H1 (cell line): ENCODE data around the gene NET1. TPM values are rescaled to one million over a fixed set of nuclear protein-coding genes. Genes with fewer than 3 reads are reported as not detected.

Experiments
- CTCF ChIA-PET: fragments of 300-600 bp; sonication (Branson Sonifier 250); formaldehyde crosslinking; loops from one replicate; lab custom pipeline; 2021; ENCODE audit not compliant: partially characterized antibody; lab: Charles Lee
- POLR2A ChIA-PET: fragments of 300-600 bp; sonication (Branson Sonifier 250); formaldehyde crosslinking; loops from one replicate; lab custom pipeline; 2021; ENCODE audit warnings: inconsistent platforms; ENCODE audit not compliant: partially characterized antibody; lab: Charles Lee
- DNase-seq, 2 experiments: peaks; one replicate each; pipeline versions ENCODE4 v3.0.0 to v3.0.0-alpha.2; 2010 to 2022; ENCODE audit warnings: low spot score in 2 of 2, low read depth in 1 of 2, mixed read lengths in 1 of 2
- FAIRE-seq: peaks from 2 replicates; lab custom pipeline; 2011; peaks lifted over from hg19 to GRCh38; lab: Jason Lieb, UNC
- H2AFZ ChIP-seq: 2 replicates; pipeline ENCODE4 v1.8.1; 2012; ENCODE audit warnings: low read length, inconsistent platforms
- H2AK5ac ChIP-seq: 2 replicates; pipeline ENCODE4 v1.6.1; 2013; ENCODE audit warnings: low read depth, low read length
- H2BK120ac ChIP-seq: replicated peaks from 2 replicates; pipeline ENCODE3; 2013; ENCODE audit warnings: low read depth, low read length, inconsistent platforms
- H2BK12ac ChIP-seq: 2 replicates; pipeline ENCODE4 v1.6.1; 2013; ENCODE audit warnings: low read depth, low read length
- H2BK15ac ChIP-seq: 2 replicates; pipeline ENCODE4 v1.6.1; 2013; ENCODE audit warnings: low read length
- H2BK20ac ChIP-seq: 2 replicates; pipeline ENCODE4 v1.6.1; 2013; ENCODE audit warnings: low read length
- H2BK5ac ChIP-seq: 2 replicates; pipeline ENCODE4 v1.6.1; 2013; ENCODE audit warnings: low read depth, low read length
- H3K14ac ChIP-seq: 2 replicates; pipeline ENCODE4 v1.6.1; 2013; ENCODE audit warnings: inconsistent platforms; ENCODE audit not compliant: insufficient read length
- H3K18ac ChIP-seq: 2 replicates; pipeline ENCODE4 v1.6.1; 2013; ENCODE audit warnings: low read length; ENCODE audit errors: extremely low read depth
- H3K23ac ChIP-seq: 2 replicates; pipeline ENCODE4 v1.6.1; 2013; ENCODE audit warnings: inconsistent platforms; ENCODE audit not compliant: insufficient read length
- H3K23me2 ChIP-seq: 2 replicates; pipeline ENCODE4 v1.6.1; 2013; ENCODE audit warnings: low read depth, low read length
- H3K27ac ChIP-seq: 2 replicates; pipeline ENCODE4 v1.6.1; 2011; ENCODE audit warnings: low read depth, low read length, inconsistent platforms
- H3K27me3 ChIP-seq, 4 experiments: replicated peaks in 1 of 4; 1 replicate in 1 of 4; 2 replicates in 3 of 4; pipeline versions ENCODE4 v1.6.1 to v1.8.1; 2011 to 2013; ENCODE audit warnings: low read length in 3 of 4, mild to moderate bottlenecking in 3 of 4, inconsistent platforms in 2 of 4, mixed read lengths in 2 of 4, moderate library complexity in 1 of 4; ENCODE audit not compliant: control insufficient read depth in 3 of 4, insufficient read depth in 3 of 4; ENCODE audit errors: extremely low read depth in 1 of 4
- H3K36me3 ChIP-seq, 4 experiments: 2 replicates each; pipeline versions ENCODE4 v1.6.1 to v1.8.1; 2011 to 2013; ENCODE audit warnings: mild to moderate bottlenecking in 4 of 4, low read length in 3 of 4, moderate library complexity in 2 of 4, control low read depth in 1 of 4, inconsistent platforms in 1 of 4; ENCODE audit not compliant: insufficient read depth in 4 of 4, control insufficient read depth in 2 of 4
- H3K4ac ChIP-seq: replicated peaks from 2 replicates; pipeline ENCODE3; 2013; ENCODE audit warnings: low read length, low read depth, mixed read lengths, inconsistent platforms; ENCODE audit not compliant: insufficient read length
- H3K4me1 ChIP-seq, 4 experiments: replicated peaks in 1 of 4; 1 replicate in 1 of 4; 2 replicates in 3 of 4; pipeline versions ENCODE4 v1.6.1 to v1.8.1; 2011 to 2013; ENCODE audit warnings: low read length in 3 of 4, inconsistent platforms in 2 of 4, mixed read lengths in 1 of 4; ENCODE audit not compliant: insufficient read depth in 4 of 4, control insufficient read depth in 3 of 4
- H3K4me2 ChIP-seq, 2 experiments: 2 replicates each; pipeline versions ENCODE4 v1.6.1 to v1.8.1; 2011 to 2013; ENCODE audit warnings: low read depth in 2 of 2, low read length in 2 of 2, control low read depth in 1 of 2, inconsistent platforms in 1 of 2, mild to moderate bottlenecking in 1 of 2; ENCODE audit not compliant: insufficient read depth in 1 of 2
- H3K4me3 ChIP-seq, 4 experiments: fragments of 200-600, 300-600 bp in 1 of 4; sonication (generic), shearing (Covaris generic), sonication (Bioruptor Twin) in 1 of 4; 2 replicates each; pipeline versions ENCODE4 v1.5.1 to v1.8.1; 2011 to 2016; ENCODE audit warnings: low read length in 4 of 4, low read depth in 3 of 4, control low read depth in 2 of 4, inconsistent platforms in 2 of 4, mild to moderate bottlenecking in 2 of 4, mixed read lengths in 1 of 4, moderate library complexity in 1 of 4; ENCODE audit not compliant: insufficient read depth in 2 of 4; ENCODE audit errors: extremely low read depth in 1 of 4
- H3K56ac ChIP-seq: replicated peaks from 2 replicates; pipeline ENCODE3; 2013; ENCODE audit warnings: low read depth, mild to moderate bottlenecking, mixed read lengths, low read length, inconsistent platforms; ENCODE audit not compliant: insufficient read length
- H3K79me1 ChIP-seq: 2 replicates; pipeline ENCODE4 v1.6.1; 2013; ENCODE audit warnings: low read depth, low read length, control low read depth
- H3K79me2 ChIP-seq, 2 experiments: 2 replicates each; pipeline versions ENCODE4 v1.6.1 to v1.8.1; 2012 to 2013; ENCODE audit warnings: low read length in 2 of 2, mild to moderate bottlenecking in 2 of 2, inconsistent platforms in 1 of 2; ENCODE audit not compliant: insufficient read depth in 2 of 2, control insufficient read depth in 1 of 2
- H3K9ac ChIP-seq, 4 experiments: replicated peaks in 1 of 4; 1 replicate in 1 of 4; 2 replicates in 3 of 4; pipeline versions ENCODE4 v1.6.1 to v1.8.1; 2011 to 2013; ENCODE audit warnings: low read depth in 3 of 4, low read length in 3 of 4, control low read depth in 2 of 4, mild to moderate bottlenecking in 2 of 4, moderate library complexity in 2 of 4, inconsistent platforms in 1 of 4; ENCODE audit errors: extremely low read depth in 1 of 4
- H3K9me3 ChIP-seq, 2 experiments: 2 replicates each; pipeline versions ENCODE4 v1.6.1 to v1.8.1; 2012 to 2013; ENCODE audit warnings: mild to moderate bottlenecking in 2 of 2, moderate library complexity in 2 of 2, control low read depth in 1 of 2, inconsistent platforms in 1 of 2, low read depth in 1 of 2, low read length in 1 of 2, mixed read lengths in 1 of 2; ENCODE audit not compliant: insufficient read depth in 2 of 2
- H4K20me1 ChIP-seq, 2 experiments: replicated peaks in 1 of 2; 2 replicates each; pipeline versions ENCODE3 to v1.8.1; 2011 to 2013; ENCODE audit warnings: inconsistent platforms in 2 of 2, low read length in 2 of 2, mild to moderate bottlenecking in 1 of 2; ENCODE audit not compliant: insufficient read depth in 2 of 2, control insufficient read depth in 1 of 2
- H4K5ac ChIP-seq: 2 replicates; pipeline ENCODE4 v1.6.1; 2013; ENCODE audit warnings: low read length, low read depth, mixed read lengths, inconsistent platforms; ENCODE audit not compliant: insufficient read length
- H4K8ac ChIP-seq: 2 replicates; pipeline ENCODE4 v1.8.0; 2013; ENCODE audit warnings: mild to moderate bottlenecking, moderate library complexity, low read length, inconsistent platforms; ENCODE audit not compliant: insufficient read depth; ENCODE audit errors: extremely low read depth
- H4K91ac ChIP-seq: replicated peaks from 2 replicates; pipeline ENCODE3; 2013; ENCODE audit warnings: low read length, mixed read lengths, inconsistent platforms; ENCODE audit not compliant: insufficient read length
- ASH2L ChIP-seq: fragments of 200-600, 300-600 bp; sonication (generic); IDR thresholded peaks from one replicate; pipeline ENCODE4 v1.7.1; 2017; ENCODE audit warnings: low read length
- BCL11A ChIP-seq, 2 experiments: IDR thresholded peaks; one replicate each; pipeline ENCODE4 v1.6.1; 2011; ENCODE audit warnings: low read depth in 2 of 2, low read length in 2 of 2, mild to moderate bottlenecking in 2 of 2
- HDAC2 ChIP-seq, 2 experiments: fragments of 300-600 bp in 1 of 2; sonication (generic) in 1 of 2; IDR thresholded peaks; 2 replicates each; pipeline ENCODE4 v1.6.1; 2011 to 2012; ENCODE audit warnings: low read depth in 2 of 2, low read length in 2 of 2, mild to moderate bottlenecking in 2 of 2, moderate library complexity in 2 of 2, borderline replicate concordance in 1 of 2, inconsistent platforms in 1 of 2
- POLR2A ChIP-seq, 2 experiments: IDR thresholded peaks; 1 replicate in 1 of 2; 2 replicates in 1 of 2; pipeline ENCODE4 v1.6.1; 2011; ENCODE audit warnings: low read depth in 2 of 2, low read length in 2 of 2, mild to moderate bottlenecking in 2 of 2; ENCODE audit errors: control extremely low read depth in 1 of 2
- SUZ12 ChIP-seq: fragments of 200-600 bp; sonication (generic); IDR thresholded peaks from 2 replicates; pipeline ENCODE4 v1.6.1; 2012; ENCODE audit warnings: mild to moderate bottlenecking, inconsistent platforms, low read length, moderate library complexity, mixed read lengths
- TBP ChIP-seq: IDR thresholded peaks from 2 replicates; pipeline ENCODE4 v1.6.1; 2011; ENCODE audit warnings: low read depth, low read length, improper control_type of control experiment
- TCF12 ChIP-seq: IDR thresholded peaks from 2 replicates; pipeline ENCODE4 v1.6.1; 2011; ENCODE audit warnings: low read depth, mild to moderate bottlenecking, low read length
- WGBS, 2 experiments: shearing (Covaris generic) in 1 of 2; methylation state at CpG; one replicate each; pipeline versions ENCODE4 v1.1.6 to v1.1.7; 2013 to 2015; ENCODE audit warnings: low lambda C conversion rate in 2 of 2, mixed read lengths in 2 of 2, inconsistent platforms in 1 of 2, low coverage in 1 of 2, missing lambda C conversion rate in 1 of 2; ENCODE audit not compliant: insufficient replicate concordance in 2 of 2, insufficient coverage in 1 of 2, insufficient read length in 1 of 2; ENCODE audit errors: extremely low coverage in 1 of 2, missing lambda C conversion rate in 1 of 2; 5-methylcytosine and 5-hydroxymethylcytosine counted together
- polyA plus RNA-seq, 7 experiments: library from polyadenylated mRNA; depleted of rRNA in 3 of 7; stranded (reverse) in 5 of 7; unstranded in 2 of 7; fragments of >200 nt in 5 of 7; fragments of 200-250 nt in 2 of 7; gene quantifications; 1 replicate in 5 of 7; 2 replicates in 1 of 7; 4 replicates in 1 of 7; pipeline versions ENCODE4 v1.2.1 to v1.2.3, GENCODE V29; 2011 to 2013; ENCODE audit warnings: missing spikeins in 2 of 7, mixed read lengths in 2 of 7
- total RNA-seq: library from RNA; stranded (reverse); fragmentation: NEBNext Ultra II Directional; extraction: Animal tissue kit (Norgen Biotek cat#: 25700); gene quantifications from 2 replicates; pipeline ENCODE4 v1.2.1, GENCODE V29; 2021

Gene NET1
- total and polyA plus RNA-seq, 2 of the 8 experiments (the other 6 are each of a cell fraction or from before 2014, with no cell fraction given) = 21.5 to 117 TPM

DNA sequence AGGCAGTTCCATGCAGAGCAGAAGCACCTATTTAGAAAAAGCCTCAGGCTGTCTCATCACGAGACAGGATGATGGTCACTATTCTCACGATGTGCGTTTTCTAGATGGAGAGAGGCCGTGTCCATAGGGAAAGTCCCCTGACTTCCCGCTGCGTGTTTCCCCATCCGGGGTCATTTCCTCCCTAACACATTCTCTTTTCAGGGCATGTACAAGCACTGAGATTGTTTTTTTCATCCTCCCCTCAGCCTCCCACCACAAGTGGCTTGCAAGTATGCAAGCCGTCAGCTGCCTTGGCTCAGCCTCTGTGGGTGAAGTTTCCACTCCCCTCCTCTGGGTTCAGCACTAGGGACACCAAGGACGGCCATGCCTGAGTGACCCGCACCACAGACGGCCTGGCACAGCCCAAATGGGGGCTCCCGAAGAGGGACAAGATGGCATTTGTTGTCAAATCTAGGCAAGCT, 89.7 kb downstream of the NET1 start:
- H3K27me3 ChIP-seq = no peaks in the 10 kb centered on the region
- no peak overlapping the region for H2BK20ac ChIP-seq
- TF ChIP-seq BCL11A (IDR thresholded peaks at IDR 0.05; ENCODE audit: low read depth in 2 of 2, low read length in 2 of 2) = no peak
- no peak for TF ChIP-seq SUZ12
- TF ChIP-seq TBP = no peak
- TF ChIP-seq TCF12 = no peak
- TF ChIP-seq POLR2A (IDR thresholded peaks at IDR 0.05; ENCODE audit: control extremely low read depth in 1 of 2, low read depth in 2 of 2, low read length in 2 of 2) = no peak
- no peak for TF ChIP-seq ASH2L
- no peak for TF ChIP-seq HDAC2 (IDR thresholded peaks at IDR 0.05; ENCODE audit: borderline replicate concordance in 1 of 2, low read depth in 2 of 2, low read length in 2 of 2)
- H2BK120ac ChIP-seq = no peak overlapping the region
- no peak overlapping the region for H2AK5ac ChIP-seq
- H3K14ac ChIP-seq = no peak overlapping the region
- ChIA-PET CTCF (interaction anchor here (1.3 to 4.7 kb wide), 5 partner anchors 8 to 687 kb away, joined by 3 to 28 read pairs (median 6); no protein-coding TSS in a partner anchor), POLR2A (interaction anchor here (0.8 to 1.8 kb wide), 2 partner anchors 13 to 26 kb away, joined by 4 read pairs; no protein-coding TSS in a partner anchor)
- H3K4me2 ChIP-seq = no peak overlapping the region
- H3K23ac ChIP-seq = no peak overlapping the region
- WGBS, 2 experiments = 93% methylated on average over 12 of the region's 12 CpGs; no CpG with 5 or more reads in 1 of the 2 experiments
- no peak overlapping the region for H3K9ac ChIP-seq
- no peaks in the 10 kb centered on the region for H3K79me1 ChIP-seq
- H2AFZ ChIP-seq = no peak overlapping the region
- H3K4me3 ChIP-seq = no peak overlapping the region
- no peak overlapping the region; the same call in 1 of the 2 replicates for H2BK12ac ChIP-seq
- peaks cover 11% of the 10 kb centered on the region; the same call in 1 of the 2 replicates for H3K23me2 ChIP-seq
- H3K36me3 ChIP-seq = no peaks in the 10 kb centered on the region
- no peak overlapping the region for H2BK5ac ChIP-seq
- H3K56ac ChIP-seq = no peak overlapping the region
- FAIRE-seq (no peak), DNase-seq (no peak)
- H4K5ac ChIP-seq = no peak overlapping the region
- no peak overlapping the region for H4K91ac ChIP-seq
- no peaks in the 10 kb centered on the region for H3K9me3 ChIP-seq
- no peaks in the 10 kb centered on the region for H3K79me2 ChIP-seq
- H3K4me1 ChIP-seq = no peaks in the 10 kb centered on the region
- peaks cover 0 to 3% of the 10 kb centered on the region in 2 experiments for H4K20me1 ChIP-seq
- no peak overlapping the region for H4K8ac ChIP-seq
- no peak overlapping the region for H3K4ac ChIP-seq
- H3K27ac ChIP-seq = no peak overlapping the region
- H3K18ac ChIP-seq = no peak overlapping the region
- no peak overlapping the region for H2BK15ac ChIP-seq
